Natural killer cell (primary cell): ENCODE data around the gene HSPB6. TPM values are rescaled to one million over a fixed set of nuclear protein-coding genes. Genes with fewer than 3 reads are reported as not detected.

ENCODE experiments used
- ATAC-seq, 3 donors: fragments of 150-1000 bp in 2 of 3; fragments of 200-7000 bp in 1 of 3; cut with Tn5 transposase; 1 replicate in 1 of 3; 2 replicates in 2 of 3; pipeline ENCODE4 v1.10.0; 2021; ENCODE audit warnings: mild to moderate bottlenecking in 2 of 3, moderate library complexity in 2 of 3
- DNase-seq, 2 donors: peaks; one replicate each; pipeline versions ENCODE4 v3.0.0 to v3.0.0-alpha.2; 2013 to 2021; ENCODE audit warnings: mixed read lengths in 1 of 2
- H3K27ac ChIP-seq: one replicate; pipeline ENCODE4 v1.5.1; 2013; ENCODE audit warnings: mild to moderate bottlenecking, low read length
- H3K27me3 ChIP-seq: one replicate; pipeline ENCODE4 v1.6.1; 2013; ENCODE audit warnings: low read length; ENCODE audit not compliant: control insufficient read depth, insufficient read depth
- H3K36me3 ChIP-seq: one replicate; pipeline ENCODE4 v1.6.1; 2013; ENCODE audit warnings: low read length; ENCODE audit not compliant: control insufficient read depth, insufficient read depth
- H3K4me1 ChIP-seq: one replicate; pipeline ENCODE4 v1.6.1; 2013; ENCODE audit warnings: low read length; ENCODE audit not compliant: control insufficient read depth, insufficient read depth
- H3K4me3 ChIP-seq: one replicate; pipeline ENCODE4 v1.5.1; 2013; ENCODE audit warnings: low read length
- H3K9me3 ChIP-seq: one replicate; pipeline ENCODE4 v1.6.1; 2013; ENCODE audit warnings: low read length; ENCODE audit not compliant: control insufficient read depth, insufficient read depth
- H3K27ac Mint-ChIP-seq, 2 donors: one replicate each; pipeline ENCODE4 v1.8.0; 2022; ENCODE audit warnings: mild to moderate bottlenecking in 2 of 2, mixed read lengths in 2 of 2, moderate library complexity in 1 of 2
- H3K27me3 Mint-ChIP-seq, 2 donors: one replicate each; pipeline ENCODE4 v1.8.0; 2022; ENCODE audit warnings: low read depth in 2 of 2, mixed read lengths in 2 of 2
- H3K36me3 Mint-ChIP-seq: one replicate; pipeline ENCODE4 v1.8.0; 2022; ENCODE audit warnings: mixed read lengths
- H3K4me1 Mint-ChIP-seq, 2 donors: one replicate each; pipeline ENCODE4 v1.8.0; 2022; ENCODE audit warnings: mixed read lengths in 2 of 2
- H3K4me3 Mint-ChIP-seq: one replicate; pipeline ENCODE4 v1.8.0; 2022; ENCODE audit warnings: mild to moderate bottlenecking, moderate library complexity, mixed read lengths
- H3K9me3 Mint-ChIP-seq, 2 donors: one replicate each; pipeline ENCODE4 v1.8.0; 2022; ENCODE audit warnings: mixed read lengths in 2 of 2
- CTCF ChIP-seq: fragments of 200-600 bp; IDR thresholded peaks from one replicate; pipeline ENCODE4 v1.8.0; 2022; ENCODE audit warnings: antibody characterized with exemption
- WGBS: methylation state at CpG from one replicate; pipeline ENCODE4 v1.1.7; 2013; ENCODE audit warnings: missing lambda C conversion rate; ENCODE audit not compliant: insufficient coverage; 5-methylcytosine and 5-hydroxymethylcytosine counted together
- intact Hi-C: fragments of 100-400 bp; cut with micrococcal nuclease; formaldehyde crosslinking; loops from one replicate; pipeline ENCODE4 v1.14.2; 2022
- total RNA-seq, 4 donors: library from RNA; stranded (reverse); fragments of 120-200 nt in 1 of 4; gene quantifications; one replicate each; pipeline versions ENCODE4 v1.2.3 to v1.2.4, GENCODE V29; 2013 to 2022

Gene HSPB6
- total RNA-seq, 3 donors from 2014 or later (not counting 1 experiment from before 2014, with no cell fraction given): not detected

DNA sequence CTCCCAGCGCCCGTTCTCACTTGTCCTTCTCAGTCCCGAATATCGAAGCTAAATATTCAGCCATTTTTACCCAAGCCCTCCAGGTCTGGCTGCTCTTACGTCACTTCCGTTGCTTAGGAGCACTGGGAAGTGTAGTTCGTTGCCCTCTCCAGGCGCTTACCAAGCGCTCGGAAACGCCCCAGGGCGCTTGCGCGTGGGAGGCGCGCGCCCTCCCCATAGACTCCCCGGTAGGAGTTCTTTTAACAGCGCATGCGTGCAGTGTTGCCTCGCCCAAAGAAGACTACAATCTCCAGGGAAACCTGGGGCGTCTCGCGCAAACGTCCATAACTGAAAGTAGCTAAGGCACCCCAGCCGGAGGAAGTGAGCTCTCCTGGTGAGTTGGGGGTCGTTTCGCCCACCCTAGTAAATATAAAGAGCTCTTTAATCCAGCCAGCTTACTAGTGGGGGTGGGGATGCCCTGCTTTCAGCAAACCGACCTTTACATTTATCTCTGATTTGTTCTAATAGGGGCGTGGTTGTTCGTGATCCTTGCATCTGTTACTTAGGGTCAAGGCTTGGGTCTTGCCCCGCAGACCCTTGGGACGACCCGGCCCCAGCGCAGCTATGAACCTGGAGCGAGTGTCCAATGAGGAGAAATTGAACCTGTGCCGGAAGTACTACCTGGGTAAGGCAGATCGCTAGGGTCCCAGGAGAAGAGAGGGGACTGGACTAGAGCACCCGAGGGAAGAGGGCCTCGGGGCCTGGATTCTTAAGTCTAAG lies 11.3 kb downstream of the HSPB6 start, which contains the start of the genes PSENEN and U2AF1L4:
Gene PSENEN, plus strand, starts transcription at position 324 of the 759 bp plus-strand sequence. Its CDS starts 280 bp downstream, at position 604.
Gene U2AF1L4, minus strand, starts transcription at position 91 of the 759 bp plus-strand sequence. Its CDS starts 27 bp downstream, at position 64.
- Mint-ChIP-seq H3K4me1 (peaks cover 48 to 66% of the 10 kb centered on the region in 2 donors), H3K27me3 (no peaks in the 10 kb centered on the region), H3K4me3 (peak within 1 kb of the TSS; percentile 99), H3K27ac (peak within 1 kb of the TSS; percentile 96 to 99), H3K9me3 (no peaks in the 10 kb centered on the region), H3K36me3 (no peaks in the 10 kb centered on the region)
- H3K36me3 ChIP-seq: no peaks in the 10 kb centered on the region
- H3K4me3 ChIP-seq: peak within 1 kb of the TSS; percentile 88
- peaks cover 72% of the 10 kb centered on the region for H3K4me1 ChIP-seq
- intact Hi-C loops: loop anchor here (1.0 to 10.0 kb wide), 6 partner anchors 28 to 372 kb away; partner anchors contain the start of genes ARHGAP33, COX6B1, HCST and NFKBID
- ATAC-seq (peak; percentile 55 to 80 (median 65)), DNase-seq (peak; percentile 93 to 100)
- WGBS: under 1% methylated on average over 37 of the region's 40 CpGs
- TF ChIP-seq CTCF: no peak
- H3K27me3 ChIP-seq: no peaks in the 10 kb centered on the region
- H3K27ac ChIP-seq: peak within 1 kb of the TSS; percentile 100
- H3K9me3 ChIP-seq: no peaks in the 10 kb centered on the region

GRCh38 chr19:35744430-35745327 lies 12.2 kb downstream of the HSPB6 start:
- Mint-ChIP-seq H3K4me1 (peaks cover 48 to 68% of the 10 kb centered on the region in 2 donors), H3K27ac (peak overlapping the region; percentile 96 to 99), H3K4me3 (peak overlapping the region; percentile 99), H3K27me3 (no peaks in the 10 kb centered on the region), H3K9me3 (no peaks in the 10 kb centered on the region), H3K36me3 (no peaks in the 10 kb centered on the region)
- Histone ChIP-seq H3K4me3 (peak overlapping the region; percentile 88), H3K4me1 (peaks cover 74% of the 10 kb centered on the region), H3K27me3 (no peaks in the 10 kb centered on the region), H3K27ac (peak overlapping the region; percentile 100), H3K9me3 (no peaks in the 10 kb centered on the region), H3K36me3 (no peaks in the 10 kb centered on the region)
- 8% methylated on average over 41 of the region's 41 CpGs for WGBS
- no peak for TF ChIP-seq CTCF
- DNase-seq: peak; percentile 88 to 96
- intact Hi-C loops: loop anchor here (1.0 to 10.0 kb wide), 6 partner anchors 27 to 373 kb away; partner anchors contain the start of genes ARHGAP33, COX6B1, HCST and NFKBID
- peak; percentile 60 to 78 (median 62) for ATAC-seq

- Histone ChIP-seq H3K9me3 (no peaks in the 10 kb centered on the region), H3K4me1 (peaks cover 71% of the 10 kb centered on the region), H3K27me3 (no peaks in the 10 kb centered on the region), H3K27ac (peak overlapping the region; percentile 100), H3K4me3 (no peak overlapping the region), H3K36me3 (peaks cover 6% of the 10 kb centered on the region)
- Mint-ChIP-seq H3K4me3 (peak overlapping the region; percentile 99), H3K36me3 (no peaks in the 10 kb centered on the region), H3K9me3 (no peaks in the 10 kb centered on the region), H3K4me1 (peaks cover 48 to 61% of the 10 kb centered on the region in 2 donors), H3K27me3 (no peaks in the 10 kb centered on the region), H3K27ac (peak overlapping the region; percentile 96 to 99)
- DNase-seq (no peak), ATAC-seq (no peak)
- no peak for TF ChIP-seq CTCF
- intact Hi-C loops: loop anchor here (2.0 to 10.0 kb wide), 2 partner anchors 95 to 161 kb away; partner anchors contain the start of genes COX6B1, HCST, NFKBID and TYROBP
- 93% methylated on average over 19 of the region's 19 CpGs for WGBS
Measured at GRCh38 chr19:35743640-35744429, 13.0 kb downstream of the HSPB6 start.
